ENCODE measurements around the gene ZDHHC8. TPM values are rescaled to one million over a fixed set of nuclear protein-coding genes. Genes with fewer than 3 reads are reported as not detected.

The ZDHHC8 gene
- total RNA-seq, 6 experiments from 2014 or later: 11.4 to 39.0 (median 28.7) TPM

DNA sequence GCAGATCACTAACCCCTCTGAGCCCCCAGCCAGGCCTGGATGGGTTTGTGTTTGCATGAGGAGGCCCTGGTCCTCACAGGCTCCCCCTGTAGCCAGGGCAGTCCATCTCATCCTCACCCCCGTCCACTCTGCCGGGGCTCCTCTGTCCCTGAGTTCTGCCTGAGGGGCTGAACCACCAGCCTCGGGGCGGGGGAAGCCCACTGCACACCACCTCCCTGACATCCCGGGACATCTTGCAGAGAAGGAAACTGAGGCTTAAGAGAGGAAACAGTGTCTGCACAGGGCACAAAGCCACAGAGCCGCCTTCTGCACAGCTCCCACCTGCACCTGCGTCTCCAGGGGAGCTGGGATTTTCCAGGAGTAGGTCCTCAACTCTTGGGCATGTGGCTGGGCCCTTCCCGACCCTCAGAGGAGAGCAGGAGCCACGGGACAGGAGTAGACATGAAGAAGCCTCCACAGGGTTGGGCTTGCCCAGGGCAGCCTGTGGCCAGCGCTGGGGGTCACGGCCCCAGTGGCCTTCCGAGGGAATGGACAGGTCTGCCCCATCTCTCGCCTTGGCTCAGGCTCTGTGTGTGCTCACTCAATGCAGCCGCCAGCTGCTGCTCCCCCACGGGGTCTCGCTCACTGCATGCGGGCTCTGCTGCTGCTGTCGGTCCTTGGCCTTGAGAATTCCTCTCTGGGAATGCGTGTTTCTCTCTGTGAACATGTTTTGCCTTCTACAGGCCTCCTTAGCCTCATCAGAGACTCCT lies 64.7 kb downstream of the ZDHHC8 start:
- H3K27me3 ChIP-seq: no peaks in the 10 kb centered on the region
- DNase-seq: peak in 1 of 3 donors; percentile 76
- TF ChIP-seq, protein P1, sequence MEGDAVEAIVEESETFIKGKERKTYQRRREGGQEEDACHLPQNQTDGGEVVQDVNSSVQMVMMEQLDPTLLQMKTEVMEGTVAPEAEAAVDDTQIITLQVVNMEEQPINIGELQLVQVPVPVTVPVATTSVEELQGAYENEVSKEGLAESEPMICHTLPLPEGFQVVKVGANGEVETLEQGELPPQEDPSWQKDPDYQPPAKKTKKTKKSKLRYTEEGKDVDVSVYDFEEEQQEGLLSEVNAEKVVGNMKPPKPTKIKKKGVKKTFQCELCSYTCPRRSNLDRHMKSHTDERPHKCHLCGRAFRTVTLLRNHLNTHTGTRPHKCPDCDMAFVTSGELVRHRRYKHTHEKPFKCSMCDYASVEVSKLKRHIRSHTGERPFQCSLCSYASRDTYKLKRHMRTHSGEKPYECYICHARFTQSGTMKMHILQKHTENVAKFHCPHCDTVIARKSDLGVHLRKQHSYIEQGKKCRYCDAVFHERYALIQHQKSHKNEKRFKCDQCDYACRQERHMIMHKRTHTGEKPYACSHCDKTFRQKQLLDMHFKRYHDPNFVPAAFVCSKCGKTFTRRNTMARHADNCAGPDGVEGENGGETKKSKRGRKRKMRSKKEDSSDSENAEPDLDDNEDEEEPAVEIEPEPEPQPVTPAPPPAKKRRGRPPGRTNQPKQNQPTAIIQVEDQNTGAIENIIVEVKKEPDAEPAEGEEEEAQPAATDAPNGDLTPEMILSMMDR (IDR thresholded peaks at IDR 0.05): no peak
- TF ChIP-seq POLR2A (IDR thresholded peaks at IDR 0.05): no peak
- intact Hi-C loops (cut with DNase I): no loop called here
- H3K4me3 ChIP-seq: no peak overlapping the region
- H3K36me3 ChIP-seq: no peaks in the 10 kb centered on the region
- peaks cover 0 to 22% (median 2%) of the 10 kb centered on the region in 4 donors for H3K4me1 ChIP-seq
- WGBS (ENCODE audit: insufficient coverage, low coverage, low lambda C conversion rate, missing lambda C conversion rate): 70% methylated on average over 9 of the region's 19 CpGs
- peak in 2 of 4 donors; percentile 56 to 84 for ATAC-seq
- H3K9me3 ChIP-seq: no peaks in the 10 kb centered on the region
- H3K27ac ChIP-seq: peak overlapping the region in 1 of 3 donors; percentile 57

MicroRNA genes within 50 kb of the gene (microRNA counts, 767-probe panel; counts per million panel counts)
- 237 counts per million for microRNA hsa-miR-1306-3p

Small RNAs within 50 kb of the gene (microRNA-seq; reads per million reads assigned to microRNA genes)
- 0 to 0.29 reads per million in 2 donors for gene MIR6816

Small RNAs within 50 kb of the gene (small RNA-seq; reads per million reads assigned to genes)
- gene MIR6816 (0 to 0.13 reads per million in 2 experiments), gene RF00599 (0 reads per million in 2 experiments)

Other genes with a start within 250 kb of the ZDHHC8 start
- gene COMT, start 190.0 kb upstream of the ZDHHC8 start, total RNA-seq: 100 to 1,000 TPM; 144 to 270 (median 200) TPM
- 10 to 100 TPM; 35.9 to 47.8 (median 44.3) TPM for gene TXNRD2, start 190.0 kb upstream of the ZDHHC8 start, total RNA-seq
- 10 to 100 TPM; 11.5 to 40.9 (median 20.7) TPM for gene ARVCF, start 115.0 kb upstream of the ZDHHC8 start, total RNA-seq
- 10 to 100 TPM; 11.0 to 27.0 (median 15.5) TPM for gene TANGO2, start 110.7 kb upstream of the ZDHHC8 start, total RNA-seq
- 10 to 100 TPM; 11.4 to 27.2 (median 16.1) TPM for gene DGCR8, start 51.6 kb upstream of the ZDHHC8 start, total RNA-seq
- gene RANBP1, start 15.7 kb upstream of the ZDHHC8 start, total RNA-seq: 100 to 1,000 TPM in 2 of 6 experiments, 10 to 100 TPM in 4; 39.5 to 224 (median 52.2) TPM
- gene TRMT2A, start 14.6 kb upstream of the ZDHHC8 start, total RNA-seq: 10 to 100 TPM; 26.9 to 54.6 (median 29.1) TPM
- not detected for gene CCDC188, start 19.3 kb downstream of the ZDHHC8 start, total RNA-seq
- 10 to 100 TPM in 2 of 6 experiments, 1 to 10 TPM in 4; 3.0 to 12.4 (median 8.5) TPM for gene RTN4R, start 136.5 kb downstream of the ZDHHC8 start, total RNA-seq
- 10 to 100 TPM; 32.6 to 79.9 (median 50.9) TPM for gene DGCR6L, start 188.3 kb downstream of the ZDHHC8 start, total RNA-seq

All from right lobe of liver (tissue), 6 donors.